Neuronal stem cell (in vitro differentiated cells): ENCODE results near the gene HIF1A.

Source experiments
- DNase-seq: peaks from one replicate; pipeline ENCODE4 v3.0.0-alpha.2; 2013; ENCODE audit warnings: low spot score
- H2AFZ ChIP-seq: one replicate; pipeline ENCODE4 v1.6.1; 2013; ENCODE audit warnings: mild to moderate bottlenecking, low read length, inconsistent platforms
- H2AK5ac ChIP-seq: 2 replicates; pipeline ENCODE4 v1.6.1; 2013; ENCODE audit warnings: low read depth, mild to moderate bottlenecking, inconsistent platforms, low read length, moderate library complexity, mixed read lengths
- H2BK120ac ChIP-seq: 2 replicates; pipeline ENCODE4 v1.6.1; 2013; ENCODE audit warnings: low read depth, mild to moderate bottlenecking, inconsistent platforms, low read length, moderate library complexity, mixed read lengths
- H2BK12ac ChIP-seq: one replicate; pipeline ENCODE4 v1.6.1; 2013; ENCODE audit warnings: low read length, inconsistent platforms
- H2BK15ac ChIP-seq: 2 replicates; pipeline ENCODE4 v1.6.1; 2013; ENCODE audit warnings: mild to moderate bottlenecking, low read length, inconsistent platforms, mixed read lengths
- H2BK5ac ChIP-seq: one replicate; pipeline ENCODE4 v1.6.1; 2013; ENCODE audit warnings: inconsistent platforms, mild to moderate bottlenecking, low read length, moderate library complexity
- H3K14ac ChIP-seq: one replicate; pipeline ENCODE4 v1.6.1; 2013; ENCODE audit warnings: low read length, inconsistent platforms
- H3K18ac ChIP-seq: 2 replicates; pipeline ENCODE4 v1.6.1; 2013; ENCODE audit warnings: low read length, inconsistent platforms
- H3K23ac ChIP-seq: 2 replicates; pipeline ENCODE4 v1.6.1; 2013; ENCODE audit warnings: low read depth, mild to moderate bottlenecking, mixed read lengths, low read length, inconsistent platforms; ENCODE audit not compliant: poor library complexity
- H3K27ac ChIP-seq: replicated peaks from 3 replicates; pipeline ENCODE4 v1.5.1; 2013; ENCODE audit warnings: low read length, inconsistent platforms
- H3K27me3 ChIP-seq, 3 experiments: 2 replicates each; pipeline ENCODE4 v1.6.1; 2013; ENCODE audit warnings: low read length in 3 of 3, mild to moderate bottlenecking in 2 of 3, inconsistent platforms in 1 of 3, low read depth in 1 of 3, mixed read lengths in 1 of 3, moderate library complexity in 1 of 3; ENCODE audit not compliant: control insufficient read depth in 3 of 3, insufficient read depth in 3 of 3
- H3K36me3 ChIP-seq, 2 donors: replicated peaks in 1 of 2; 2 replicates each; pipeline ENCODE4 v1.6.1; 2013; ENCODE audit warnings: low read length in 2 of 2; ENCODE audit not compliant: control insufficient read depth in 2 of 2, insufficient read depth in 2 of 2
- H3K4ac ChIP-seq: 2 replicates; pipeline ENCODE4 v1.6.1; 2013; ENCODE audit warnings: inconsistent platforms, mild to moderate bottlenecking, low read length, moderate library complexity
- H3K4me1 ChIP-seq, 2 donors: 1 replicate in 1 of 2; 2 replicates in 1 of 2; pipeline ENCODE4 v1.6.1; 2013; ENCODE audit warnings: low read length in 2 of 2, low read depth in 1 of 2; ENCODE audit not compliant: control insufficient read depth in 2 of 2, insufficient read depth in 1 of 2
- H3K4me2 ChIP-seq: one replicate; pipeline ENCODE4 v1.6.1; 2013; ENCODE audit warnings: mild to moderate bottlenecking, low read length, inconsistent platforms; ENCODE audit not compliant: insufficient read depth, poor library complexity, severe bottlenecking
- H3K4me3 ChIP-seq, 2 donors: 2 replicates each; pipeline ENCODE4 v1.5.1; 2013; ENCODE audit warnings: low read length in 2 of 2, mild to moderate bottlenecking in 2 of 2, inconsistent platforms in 1 of 2, moderate library complexity in 1 of 2
- H3K79me1 ChIP-seq: one replicate; pipeline ENCODE4 v1.6.1; 2013; ENCODE audit warnings: low read depth, mild to moderate bottlenecking, inconsistent platforms, low read length, moderate library complexity
- H3K9ac ChIP-seq: one replicate; pipeline ENCODE4 v1.6.1; 2013; ENCODE audit warnings: mild to moderate bottlenecking, low read depth, low read length, inconsistent platforms; ENCODE audit not compliant: poor library complexity
- H3K9me3 ChIP-seq, 2 donors: replicated peaks in 1 of 2; 2 replicates each; pipeline versions ENCODE3 to v1.6.1; 2013; ENCODE audit warnings: low read length in 2 of 2, mild to moderate bottlenecking in 2 of 2, inconsistent platforms in 1 of 2, low read depth in 1 of 2, mixed read lengths in 1 of 2, moderate library complexity in 1 of 2; ENCODE audit not compliant: control insufficient read depth in 2 of 2, insufficient read depth in 1 of 2
- H4K8ac ChIP-seq: one replicate; pipeline ENCODE4 v1.6.1; 2013; ENCODE audit warnings: low read depth, mild to moderate bottlenecking, inconsistent platforms, low read length, moderate library complexity
- H4K91ac ChIP-seq: one replicate; pipeline ENCODE4 v1.6.1; 2013; ENCODE audit warnings: low read length, low read depth, mild to moderate bottlenecking, inconsistent platforms; ENCODE audit not compliant: poor library complexity
- WGBS, 2 donors: extraction: QIAGEN DNeasy Blood & Tissue Kit; methylation state at CpG; one replicate each; pipeline ENCODE4 v1.1.7; 2013; ENCODE audit warnings: missing lambda C conversion rate in 2 of 2, mixed read lengths in 1 of 2; ENCODE audit not compliant: insufficient read length in 2 of 2, insufficient replicate concordance in 1 of 2; ENCODE audit errors: extremely low coverage in 2 of 2; 5-methylcytosine and 5-hydroxymethylcytosine counted together

Gene HIF1A

DNA sequence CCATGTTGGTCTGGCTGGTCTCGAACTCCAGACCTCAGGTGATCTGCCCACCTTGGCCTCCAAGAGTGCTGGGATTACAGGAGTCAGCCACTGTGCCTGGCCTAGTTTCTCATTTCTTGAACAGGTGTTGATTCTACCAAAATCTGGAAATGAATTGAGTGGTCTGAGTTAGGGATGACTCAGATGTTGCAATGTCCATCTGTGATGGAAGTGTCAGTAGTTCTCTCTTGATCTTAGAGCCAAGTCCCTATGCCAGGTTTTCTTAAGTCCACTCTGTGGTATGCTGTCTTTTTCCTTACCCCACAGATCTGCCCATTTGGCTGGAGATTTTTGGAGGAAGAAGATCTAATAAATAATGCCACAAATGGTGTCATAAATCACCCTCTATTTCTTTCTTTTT is 79.5 kb downstream of the HIF1A start:
- Histone ChIP-seq H3K9me3 (no peaks in the 10 kb centered on the region), H3K79me1 (peaks cover 2% of the 10 kb centered on the region), H2AK5ac (no peak overlapping the region), H4K8ac (no peak overlapping the region), H3K14ac (no peak overlapping the region), H3K4me3 (no peak overlapping the region), H3K27me3 (no peaks in the 10 kb centered on the region), H3K4me1 (no peaks in the 10 kb centered on the region), H2BK5ac (no peak overlapping the region), H2BK15ac (no peak overlapping the region), H3K23ac (no peak overlapping the region), H3K4ac (no peak overlapping the region), H3K18ac (no peak overlapping the region), H3K9ac (no peak overlapping the region), H2BK120ac (no peak overlapping the region), H3K27ac (no peak overlapping the region), H2BK12ac (no peak overlapping the region), H3K4me2 (no peak overlapping the region), H4K91ac (no peak overlapping the region), H3K36me3 (peaks cover 15 to 97% of the 10 kb centered on the region in 2 donors), H2AFZ (no peak overlapping the region)
- DNase-seq: no peak
- WGBS, 2 donors: no CpG with 5 or more reads among the region's 1 CpG

DNA sequence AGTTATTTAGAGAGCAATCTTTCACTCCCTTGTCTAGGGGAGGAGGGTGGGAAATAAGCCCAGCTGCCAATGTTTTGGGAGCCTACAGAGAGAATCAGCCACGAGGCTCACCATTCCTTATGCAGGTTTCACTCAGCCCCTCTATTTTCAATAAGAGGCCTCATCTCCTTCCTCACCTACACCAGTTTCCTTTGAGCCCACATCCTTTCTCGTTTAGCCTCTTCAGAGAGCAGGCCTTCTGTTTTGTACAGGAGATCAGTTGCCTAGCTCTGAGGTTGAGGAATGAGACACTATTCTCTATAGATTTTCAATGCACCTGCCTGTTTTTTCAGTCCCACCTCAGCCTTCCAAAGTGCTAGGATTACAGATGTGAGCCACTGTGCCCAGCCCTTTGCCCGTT is 84.8 kb downstream of the HIF1A start:
- Histone ChIP-seq H3K36me3 (peaks cover 14 to 95% of the 10 kb centered on the region in 2 donors), H3K79me1 (no peaks in the 10 kb centered on the region), H3K23ac (no peak overlapping the region), H3K14ac (no peak overlapping the region), H2BK15ac (no peak overlapping the region), H3K27me3 (no peaks in the 10 kb centered on the region), H3K4ac (no peak overlapping the region), H3K27ac (no peak overlapping the region), H2AFZ (no peak overlapping the region), H3K4me3 (no peak overlapping the region), H2BK12ac (no peak overlapping the region), H3K9me3 (no peaks in the 10 kb centered on the region), H3K18ac (no peak overlapping the region), H3K4me1 (no peaks in the 10 kb centered on the region), H4K91ac (no peak overlapping the region), H2BK120ac (no peak overlapping the region), H3K4me2 (no peak overlapping the region), H3K9ac (no peak overlapping the region), H2BK5ac (no peak overlapping the region), H4K8ac (no peak overlapping the region), H2AK5ac (no peak overlapping the region)
- no peak for DNase-seq
- no CpG with 5 or more reads among the region's 3 CpGs for WGBS, 2 donors

DNA sequence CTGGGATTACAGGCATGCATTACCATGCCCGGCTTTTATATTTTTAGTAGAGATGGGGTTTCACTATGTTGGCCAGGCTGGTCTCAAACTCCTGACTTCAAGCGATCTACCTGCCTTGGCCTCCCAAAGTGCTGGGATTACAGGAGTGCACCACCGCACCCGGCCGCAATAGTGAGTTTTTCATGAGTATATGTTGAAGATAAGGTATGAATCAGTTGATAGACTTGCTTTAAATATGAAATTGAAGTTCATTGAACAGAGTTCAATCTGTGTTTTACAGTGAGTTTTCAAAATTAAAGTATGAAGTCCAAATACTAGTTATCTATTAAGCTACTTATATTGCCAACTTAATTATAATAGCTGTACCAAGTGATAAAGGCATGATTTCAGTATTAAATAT is 102.0 kb downstream of the HIF1A start:
- Histone ChIP-seq H3K27ac (no peak overlapping the region), H4K91ac (no peak overlapping the region), H3K18ac (no peak overlapping the region), H2BK5ac (no peak overlapping the region), H3K36me3 (peaks cover 0 to 37% of the 10 kb centered on the region in 2 donors), H3K27me3 (no peaks in the 10 kb centered on the region), H3K9me3 (no peaks in the 10 kb centered on the region), H2AFZ (no peak overlapping the region), H3K79me1 (no peaks in the 10 kb centered on the region), H3K4me3 (no peak overlapping the region), H2BK120ac (no peak overlapping the region), H4K8ac (no peak overlapping the region), H2BK12ac (no peak overlapping the region), H2BK15ac (no peak overlapping the region), H3K9ac (no peak overlapping the region), H3K23ac (no peak overlapping the region), H3K4ac (no peak overlapping the region), H3K4me1 (no peaks in the 10 kb centered on the region), H3K4me2 (no peak overlapping the region), H2AK5ac (no peak overlapping the region), H3K14ac (no peak overlapping the region)
- DNase-seq: no peak
- no CpG with 5 or more reads among the region's 5 CpGs for WGBS, 2 donors
